H9 (cell line): ENCODE measurements around the gene MAP3K5. TPM values are rescaled to one million over a fixed set of nuclear protein-coding genes. Genes with fewer than 3 reads are reported as not detected.

ENCODE experiments used
- DNase-seq: peaks from one replicate; pipeline ENCODE4 v3.0.0-alpha.2; 2017
- H2AFZ ChIP-seq: one replicate; pipeline ENCODE4 v1.6.1; 2013; ENCODE audit warnings: mild to moderate bottlenecking, low read length, control low read depth, moderate library complexity
- H2AK5ac ChIP-seq: 2 replicates; pipeline ENCODE4 v1.6.1; 2013; ENCODE audit warnings: low read length, control low read depth, mixed read lengths; ENCODE audit not compliant: insufficient read length
- H2BK120ac ChIP-seq: one replicate; pipeline ENCODE4 v1.6.1; 2013; ENCODE audit warnings: low read depth, mild to moderate bottlenecking, low read length, control low read depth, inconsistent platforms; ENCODE audit not compliant: poor library complexity, severe bottlenecking
- H2BK12ac ChIP-seq: 2 replicates; pipeline ENCODE4 v1.6.1; 2013; ENCODE audit warnings: low read length, control low read depth, mixed read lengths, low read depth; ENCODE audit not compliant: insufficient read length
- H2BK15ac ChIP-seq: 2 replicates; pipeline ENCODE4 v1.6.1; 2013; ENCODE audit warnings: low read depth, low read length, control low read depth
- H2BK20ac ChIP-seq: one replicate; pipeline ENCODE4 v1.6.1; 2013; ENCODE audit warnings: low read depth, mild to moderate bottlenecking, low read length, control low read depth, inconsistent platforms; ENCODE audit not compliant: poor library complexity, severe bottlenecking
- H2BK5ac ChIP-seq: 2 replicates; pipeline ENCODE4 v1.6.1; 2013; ENCODE audit warnings: low read length, control low read depth, mixed read lengths; ENCODE audit not compliant: insufficient read length
- H3K14ac ChIP-seq: 2 replicates; pipeline ENCODE4 v1.6.1; 2013; ENCODE audit warnings: low read length, control low read depth; ENCODE audit not compliant: insufficient read depth
- H3K18ac ChIP-seq: 2 replicates; pipeline ENCODE4 v1.6.1; 2013; ENCODE audit warnings: low read depth, mild to moderate bottlenecking, mixed read lengths, low read length, control low read depth; ENCODE audit not compliant: insufficient read length
- H3K23ac ChIP-seq: 2 replicates; pipeline ENCODE4 v1.6.1; 2013; ENCODE audit warnings: low read length, control low read depth, mixed read lengths, low read depth; ENCODE audit not compliant: insufficient read length
- H3K23me2 ChIP-seq: 2 replicates; pipeline ENCODE4 v1.6.1; 2013; ENCODE audit warnings: low read depth, mild to moderate bottlenecking, mixed read lengths, low read length, control low read depth; ENCODE audit not compliant: insufficient read length, poor library complexity, severe bottlenecking
- H3K27ac ChIP-seq: 2 replicates; pipeline ENCODE4 v1.5.1; 2013; ENCODE audit warnings: low read length, control low read depth, mixed read lengths, low read depth; ENCODE audit not compliant: insufficient read length
- H3K27me3 ChIP-seq: 2 replicates; pipeline ENCODE4 v1.6.1; 2013; ENCODE audit warnings: low read length, control low read depth, inconsistent platforms; ENCODE audit not compliant: insufficient read depth
- H3K4ac ChIP-seq: 2 replicates; pipeline ENCODE4 v1.6.1; 2013; ENCODE audit warnings: low read depth, mild to moderate bottlenecking, control low read depth, inconsistent platforms, low read length, moderate library complexity
- H3K4me1 ChIP-seq: 2 replicates; pipeline ENCODE4 v1.6.1; 2013; ENCODE audit warnings: low read length, control low read depth, inconsistent platforms; ENCODE audit not compliant: insufficient read depth
- H3K4me2 ChIP-seq: 2 replicates; pipeline ENCODE4 v1.6.1; 2013; ENCODE audit warnings: low read length, control low read depth, mixed read lengths; ENCODE audit not compliant: insufficient read length, insufficient read depth
- H3K56ac ChIP-seq: 2 replicates; pipeline ENCODE4 v1.6.1; 2013; ENCODE audit warnings: low read depth, mild to moderate bottlenecking, mixed read lengths, low read length, control low read depth; ENCODE audit not compliant: insufficient read length
- H3K79me1 ChIP-seq: 2 replicates; pipeline ENCODE4 v1.6.1; 2013; ENCODE audit warnings: low read depth, mild to moderate bottlenecking, moderate library complexity, low read length, control low read depth, inconsistent platforms; ENCODE audit not compliant: insufficient read depth, poor library complexity, severe bottlenecking
- H3K79me2 ChIP-seq: 2 replicates; pipeline ENCODE4 v1.6.1; 2013; ENCODE audit warnings: low read length, control low read depth, inconsistent platforms; ENCODE audit not compliant: insufficient read depth
- H3K9ac ChIP-seq: 2 replicates; pipeline ENCODE4 v1.6.1; 2013; ENCODE audit warnings: low read length, control low read depth, mixed read lengths; ENCODE audit not compliant: insufficient read length; ENCODE audit errors: extremely low read depth
- H3K9me3 ChIP-seq: one replicate; pipeline ENCODE4 v1.6.1; 2013; ENCODE audit warnings: low read depth, low read length, inconsistent platforms; ENCODE audit not compliant: control insufficient read depth
- H3T11ph ChIP-seq: one replicate; pipeline ENCODE4 v1.6.1; 2013; ENCODE audit warnings: mild to moderate bottlenecking, low read length, control low read depth, inconsistent platforms
- H4K20me1 ChIP-seq: one replicate; pipeline ENCODE4 v1.6.1; 2013; ENCODE audit not compliant: control insufficient read depth, insufficient read length, insufficient read depth
- H4K5ac ChIP-seq: 2 replicates; pipeline ENCODE4 v1.6.1; 2013; ENCODE audit warnings: low read depth, mild to moderate bottlenecking, mixed read lengths, low read length, control low read depth; ENCODE audit not compliant: insufficient read length
- H4K8ac ChIP-seq: replicated peaks from 2 replicates; pipeline ENCODE4 v1.6.1; 2013; ENCODE audit warnings: low read length, control low read depth, mixed read lengths, low read depth; ENCODE audit not compliant: insufficient read length
- H4K91ac ChIP-seq: 2 replicates; pipeline ENCODE4 v1.6.1; 2013; ENCODE audit warnings: low read depth, mild to moderate bottlenecking, moderate library complexity, mixed read lengths, low read length, control low read depth; ENCODE audit not compliant: insufficient read length
- H3K27ac Mint-ChIP-seq, 3 experiments: 2 replicates in 2 of 3; 3 replicates in 1 of 3; pipeline ENCODE4 v1.8.0; 2020 to 2021; ENCODE audit warnings: mixed read lengths in 3 of 3, mild to moderate bottlenecking in 1 of 3, moderate library complexity in 1 of 3
- H3K27me3 Mint-ChIP-seq: 2 replicates; pipeline ENCODE4 v1.8.0; 2021; ENCODE audit warnings: low read depth, mild to moderate bottlenecking, moderate library complexity, mixed read lengths
- H3K36me3 Mint-ChIP-seq, 3 experiments: 2 replicates in 2 of 3; 3 replicates in 1 of 3; pipeline ENCODE4 v1.8.0; 2020 to 2021; ENCODE audit warnings: low read depth in 3 of 3, mixed read lengths in 3 of 3; ENCODE audit not compliant: insufficient read depth in 1 of 3
- H3K4me1 Mint-ChIP-seq, 2 experiments: 2 replicates each; pipeline ENCODE4 v1.8.0; 2020; ENCODE audit warnings: mixed read lengths in 2 of 2
- H3K4me3 Mint-ChIP-seq, 2 experiments: 2 replicates in 1 of 2; 3 replicates in 1 of 2; pipeline ENCODE4 v1.8.0; 2020 to 2021; ENCODE audit warnings: mild to moderate bottlenecking in 2 of 2, mixed read lengths in 2 of 2, moderate library complexity in 1 of 2
- H3K9me3 Mint-ChIP-seq, 2 experiments: 2 replicates in 1 of 2; 3 replicates in 1 of 2; pipeline ENCODE4 v1.8.0; 2020; ENCODE audit warnings: mild to moderate bottlenecking in 2 of 2, mixed read lengths in 2 of 2, moderate library complexity in 1 of 2
- CTCF ChIP-seq: fragments of 200-600 bp; sonication (generic); conservative IDR thresholded peaks from 3 replicates; pipeline ENCODE4 v1.8.0; 2021; ENCODE audit warnings: antibody characterized with exemption, mild to moderate bottlenecking
- WGBS: extraction: QIAGEN DNeasy Blood & Tissue Kit; methylation state at CpG from one replicate; pipeline ENCODE4 v1.1.7; 2013; ENCODE audit warnings: missing lambda C conversion rate, low lambda C conversion rate, mixed read lengths; ENCODE audit not compliant: insufficient read length; ENCODE audit errors: extremely low coverage; 5-methylcytosine and 5-hydroxymethylcytosine counted together
- total RNA-seq: library from RNA; stranded (reverse); gene quantifications from 2 replicates; pipeline ENCODE4 v1.2.1, GENCODE V29; 2021

Gene MAP3K5
- total RNA-seq, 1 experiment from 2014 or later, result 1.6 TPM

- no peak overlapping the region for H3K9ac ChIP-seq
- H3K56ac ChIP-seq, result no peak overlapping the region
- no peaks in the 10 kb centered on the region for H3K79me1 ChIP-seq
- H3K36me3 Mint-ChIP-seq, result no peaks in the 10 kb centered on the region; a peak in 1 of 7 replicates
- no peak overlapping the region for H4K8ac ChIP-seq
- no peak overlapping the region for H2BK12ac ChIP-seq
- H3K23ac ChIP-seq, result no peak overlapping the region
- H2BK5ac ChIP-seq, result no peak overlapping the region
- no peak for DNase-seq
- no peaks in the 10 kb centered on the region for H3K4me1 ChIP-seq
- H2AK5ac ChIP-seq, result no peak overlapping the region
- H3K4ac ChIP-seq, result no peak overlapping the region
- H2BK20ac ChIP-seq, result no peak overlapping the region
- H4K20me1 ChIP-seq, result no peaks in the 10 kb centered on the region
- no peak overlapping the region; a peak in 1 of 7 replicates for H3K27ac Mint-ChIP-seq
- no peaks in the 10 kb centered on the region for H3K9me3 Mint-ChIP-seq
- no peak overlapping the region for H2BK15ac ChIP-seq
- no peak for TF ChIP-seq CTCF
- H3K27me3 ChIP-seq, result no peaks in the 10 kb centered on the region
- H3T11ph ChIP-seq, result no peak overlapping the region
- no peak overlapping the region for H3K4me3 Mint-ChIP-seq
- no peak overlapping the region for H4K91ac ChIP-seq
- no peaks in the 10 kb centered on the region for H3K79me2 ChIP-seq
- H3K4me1 Mint-ChIP-seq, result peaks cover 12 to 13% of the 10 kb centered on the region in 2 experiments
- no peaks in the 10 kb centered on the region for H3K23me2 ChIP-seq
- no peak overlapping the region for H3K18ac ChIP-seq
- no peak overlapping the region for H2AFZ ChIP-seq
- no CpG with 5 or more reads among the region's 6 CpGs for WGBS
- H3K27ac ChIP-seq, result no peak overlapping the region
- H3K14ac ChIP-seq, result no peak overlapping the region
- H3K4me2 ChIP-seq, result no peak overlapping the region
- H4K5ac ChIP-seq, result no peak overlapping the region
- H3K9me3 ChIP-seq, result no peaks in the 10 kb centered on the region
- no peak overlapping the region for H2BK120ac ChIP-seq
- H3K27me3 Mint-ChIP-seq, result no peaks in the 10 kb centered on the region; the same call in 1 of the 2 replicates
Measured at GRCh38 chr6:136774228-136775041, 17.8 kb downstream of the MAP3K5 start.
